T-helper 17 cell (primary cell): ENCODE measurements around the gene JAKMIP3. TPM values are rescaled to one million over a fixed set of nuclear protein-coding genes. Genes with fewer than 3 reads are reported as not detected.
"Not testable (repeated sequence)": the region's sequence is repeated elsewhere in the genome, so short reads cannot be mapped to it uniquely, and the experiment has no call there.

Experiments used
- ATAC-seq: fragments of 150-1000 bp; cut with Tn5 transposase; 2 replicates; pipeline ENCODE4 v1.10.0; 2021; ENCODE audit warnings: mild to moderate bottlenecking, moderate library complexity
- DNase-seq, 3 donors: peaks; one replicate each; pipeline versions ENCODE4 v3.0.0 to v3.0.0-alpha.2; 2020 to 2021
- H3K9me3 ChIP-seq: one replicate; pipeline ENCODE4 v1.7.0; 2013; ENCODE audit warnings: low read length, mild to moderate bottlenecking; ENCODE audit not compliant: control insufficient read depth, poor library complexity, severe bottlenecking
- H3K27ac Mint-ChIP-seq: one replicate; pipeline ENCODE4 v1.8.0; 2022; ENCODE audit warnings: mild to moderate bottlenecking, moderate library complexity, mixed read lengths
- H3K27me3 Mint-ChIP-seq: one replicate; pipeline ENCODE4 v1.8.0; 2022; ENCODE audit warnings: mixed read lengths
- H3K36me3 Mint-ChIP-seq: one replicate; pipeline ENCODE4 v1.8.0; 2022; ENCODE audit warnings: low read depth, mixed read lengths
- H3K4me1 Mint-ChIP-seq: one replicate; pipeline ENCODE4 v1.8.0; 2022; ENCODE audit warnings: mild to moderate bottlenecking, mixed read lengths
- H3K4me3 Mint-ChIP-seq: one replicate; pipeline ENCODE4 v1.8.0; 2022; ENCODE audit warnings: mild to moderate bottlenecking, moderate library complexity, mixed read lengths
- total RNA-seq, 4 donors: library from RNA in 2 of 4; stranded (reverse) in 2 of 4; gene quantifications; one replicate each; pipeline ENCODE4 v1.2.3 and lab custom pipeline; 2022 to 2026

JAKMIP3 gene
- total RNA-seq, 2 donors from 2014 or later, result 0.22 to 0.39 TPM

DNA sequence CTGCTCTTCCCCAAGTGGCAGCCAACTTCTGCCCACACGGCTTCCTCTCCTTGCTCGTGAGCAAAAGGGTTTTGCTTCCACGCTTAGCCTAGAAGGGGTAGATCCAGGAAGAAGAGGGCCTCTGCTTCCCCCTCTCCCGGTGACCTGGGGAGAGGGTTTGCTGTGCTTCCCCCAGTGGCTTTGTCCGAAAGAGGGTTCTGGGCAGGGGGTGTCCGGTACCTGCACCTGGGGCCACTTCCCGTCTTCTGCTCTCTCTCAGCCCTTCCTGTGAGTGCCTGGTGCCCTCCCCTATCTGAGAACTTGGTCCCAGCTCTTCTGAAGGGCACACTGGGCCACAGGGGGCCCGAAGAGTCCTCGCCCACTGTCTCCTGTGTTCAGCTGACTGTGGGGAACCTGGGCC lies 11.3 kb downstream of the JAKMIP3 start:
- Mint-ChIP-seq H3K36me3 (no peaks in the 10 kb centered on the region), H3K4me1 (no peaks in the 10 kb centered on the region), H3K4me3 (no peak overlapping the region), H3K27me3 (peaks cover 24% of the 10 kb centered on the region), H3K27ac (no peak overlapping the region)
- ATAC-seq, result no peak
- DNase-seq, result no peak
- H3K9me3 ChIP-seq, result peaks cover 2% of the 10 kb centered on the region

DNA sequence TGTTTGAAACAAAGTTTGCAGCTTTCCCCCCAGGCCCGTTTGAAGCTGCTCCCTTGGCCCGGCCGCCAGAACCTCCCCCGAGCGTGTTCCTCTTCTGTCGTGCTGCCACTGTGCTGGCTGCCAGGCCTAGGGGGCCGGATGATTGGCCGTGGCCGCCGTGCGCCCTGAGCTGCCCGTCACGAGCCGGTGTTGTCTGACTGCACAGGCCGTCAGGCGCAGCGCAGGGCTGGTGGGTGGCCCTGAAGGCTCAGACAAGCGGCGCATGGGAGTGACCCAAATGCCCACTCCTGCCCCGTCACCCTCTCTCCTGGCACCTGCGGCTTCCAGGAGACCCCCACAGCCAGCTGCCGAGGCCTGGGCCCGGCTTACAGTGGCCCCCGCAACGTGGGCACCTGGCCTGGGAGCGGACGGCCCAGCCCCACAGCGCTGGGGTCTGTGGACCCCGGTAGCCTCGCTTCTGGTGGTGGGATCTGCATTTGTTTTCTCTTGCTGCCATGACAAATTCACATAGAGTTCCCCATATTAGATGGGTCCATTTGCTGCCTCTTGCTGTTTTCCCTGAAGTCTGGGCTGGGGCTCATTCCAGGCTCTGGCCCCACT lies 13.1 kb downstream of the JAKMIP3 start:
- Mint-ChIP-seq H3K4me3 (no peak overlapping the region), H3K27me3 (peaks cover 24% of the 10 kb centered on the region), H3K27ac (no peak overlapping the region), H3K4me1 (no peaks in the 10 kb centered on the region), H3K36me3 (peaks cover 2% of the 10 kb centered on the region)
- no peak for ATAC-seq
- no peak for DNase-seq
- H3K9me3 ChIP-seq, result peaks cover 2% of the 10 kb centered on the region

DNA sequence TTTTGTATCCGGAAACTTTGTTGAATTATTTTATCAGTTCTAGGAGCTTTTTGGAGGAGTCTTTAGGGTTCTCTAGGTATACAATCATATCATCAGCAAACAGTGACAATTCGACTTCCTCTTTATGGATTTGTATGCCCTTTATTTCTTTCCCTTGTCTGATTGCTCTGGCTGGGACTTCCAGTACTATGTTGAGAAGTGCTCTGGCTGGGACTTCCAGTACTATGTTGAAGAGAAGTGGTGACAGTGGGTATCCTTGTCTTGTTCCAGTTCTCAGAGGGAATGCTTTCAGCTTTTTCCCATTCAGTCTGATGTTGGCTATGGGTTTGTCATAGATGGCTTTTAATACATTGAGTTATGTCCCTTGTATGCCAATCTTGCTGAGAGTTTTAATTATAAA lies 18.6 kb downstream of the JAKMIP3 start:
- H3K36me3 Mint-ChIP-seq, H3K4me1 Mint-ChIP-seq, ATAC-seq, H3K27ac Mint-ChIP-seq, H3K9me3 ChIP-seq, H3K27me3 Mint-ChIP-seq, DNase-seq, H3K4me3 Mint-ChIP-seq: not testable (repeated sequence)

DNA sequence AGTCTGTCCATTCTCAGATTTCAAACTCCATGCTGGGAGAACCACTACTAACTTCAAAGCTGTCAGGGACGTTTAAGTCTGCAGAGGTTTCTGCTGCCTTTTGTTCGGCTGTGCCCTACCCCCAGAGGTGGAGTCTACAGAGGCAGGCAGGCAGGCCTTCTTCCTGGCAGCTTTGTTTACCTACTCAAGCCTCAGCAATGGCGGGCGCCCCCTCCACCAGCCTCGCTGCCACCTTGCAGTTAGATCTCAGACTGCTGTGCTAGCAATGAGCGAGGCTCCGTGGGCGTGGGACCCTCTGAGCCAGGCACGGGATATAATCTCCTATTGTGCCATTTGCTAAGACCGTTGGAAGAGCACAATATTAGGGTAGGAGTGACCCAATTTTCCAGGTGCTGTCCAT lies 27.5 kb downstream of the JAKMIP3 start:
- not testable (repeated sequence) for H3K36me3 Mint-ChIP-seq, ATAC-seq, H3K27ac Mint-ChIP-seq, H3K4me3 Mint-ChIP-seq, DNase-seq, H3K4me1 Mint-ChIP-seq, H3K9me3 ChIP-seq
- peaks cover 48% of the 10 kb centered on the region for H3K27me3 Mint-ChIP-seq

DNA sequence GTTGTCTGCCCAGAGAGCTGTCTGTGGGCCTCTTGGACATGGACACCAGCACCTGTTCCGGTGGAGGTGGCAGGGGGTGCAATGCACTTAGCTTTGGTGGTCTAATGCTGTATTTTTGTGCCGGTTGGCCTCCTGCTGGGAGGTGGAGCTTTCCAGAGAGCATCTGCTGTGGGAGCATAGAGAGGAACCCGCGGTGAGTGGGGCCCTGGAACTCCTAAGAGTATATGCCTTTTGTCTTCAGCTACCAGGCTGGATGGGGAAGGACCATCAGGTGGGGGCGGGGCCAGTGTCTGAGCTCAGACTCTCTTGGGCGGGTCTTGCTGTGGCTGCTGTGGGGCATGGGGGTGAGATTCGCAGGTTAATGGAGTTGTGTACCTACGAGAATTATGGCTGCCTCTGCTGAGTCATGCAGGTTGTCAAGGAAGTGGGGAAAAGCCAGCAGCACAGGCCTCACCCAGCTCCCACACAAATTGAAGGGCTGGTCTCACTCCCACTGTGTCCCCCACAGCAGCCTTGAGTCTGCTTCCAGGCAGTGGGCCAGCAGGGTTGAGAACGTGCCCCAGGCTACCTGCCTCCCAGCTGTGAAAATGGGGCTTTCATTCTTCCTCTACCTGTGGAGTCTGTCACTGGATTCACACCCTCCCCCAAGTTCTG lies 29.0 kb downstream of the JAKMIP3 start:
- Mint-ChIP-seq H3K27me3 (peaks cover 58% of the 10 kb centered on the region), H3K4me3 (no peak overlapping the region), H3K27ac (no peak overlapping the region), H3K4me1 (no peaks in the 10 kb centered on the region), H3K36me3 (no peaks in the 10 kb centered on the region)
- H3K9me3 ChIP-seq, result no peaks in the 10 kb centered on the region
- DNase-seq (no peak), ATAC-seq (no peak)

DNA sequence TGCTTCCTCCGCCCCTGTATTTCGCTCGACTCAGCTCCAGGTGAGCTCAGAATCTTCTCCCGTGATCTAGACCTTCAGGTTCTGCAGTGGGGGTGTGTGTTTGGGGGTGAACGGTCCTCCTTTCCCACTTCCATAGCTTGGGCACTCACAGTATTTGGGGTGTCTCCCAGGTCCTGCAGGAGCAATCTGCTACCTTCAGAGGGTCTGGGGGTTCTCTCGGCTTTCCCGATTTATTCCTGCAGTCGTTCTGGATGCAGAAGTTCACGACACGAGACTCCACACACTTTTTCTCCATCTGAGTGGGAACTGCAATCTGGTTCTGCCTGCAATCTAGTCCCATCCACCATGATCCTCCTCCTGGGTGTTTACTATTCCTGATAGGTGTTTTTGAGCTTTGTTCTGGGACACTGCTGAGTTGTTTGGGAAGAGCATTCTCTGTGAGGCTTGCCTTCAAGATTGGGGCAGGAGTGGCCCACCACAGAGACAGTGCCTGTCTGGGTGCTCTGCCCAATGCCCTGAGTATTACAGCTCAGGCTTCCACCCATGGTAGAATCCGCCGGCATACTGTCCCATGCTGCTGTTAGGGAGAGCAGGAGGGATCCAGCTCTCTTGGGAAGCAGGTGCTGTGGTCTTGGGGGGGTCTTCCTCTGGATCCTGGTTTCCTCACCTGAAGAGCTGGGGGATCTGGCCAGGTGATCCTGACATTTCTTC lies 29.8 kb downstream of the JAKMIP3 start:
- no peak overlapping the region for H3K4me3 Mint-ChIP-seq

DNA sequence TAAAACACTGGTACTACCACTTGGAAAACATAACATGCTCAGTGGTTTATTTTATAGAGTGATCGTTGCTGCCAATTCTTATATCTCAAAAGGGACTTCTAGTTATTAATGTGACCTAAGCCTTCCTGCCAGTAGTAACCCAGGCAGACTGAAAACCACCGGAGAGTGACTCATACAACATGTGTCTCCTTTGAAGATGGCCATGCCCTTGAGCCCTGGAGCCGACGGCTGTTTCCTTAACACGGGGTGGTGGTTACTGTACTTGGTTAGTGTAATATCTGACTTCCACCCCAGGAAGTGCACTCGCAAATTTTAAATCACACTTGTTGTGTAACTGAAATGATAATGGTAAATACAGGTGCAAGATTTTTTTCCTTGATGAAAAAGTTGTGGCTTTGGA lies 30.5 kb downstream of the JAKMIP3 start:
- no peaks in the 10 kb centered on the region for H3K9me3 ChIP-seq
- peaks cover 73% of the 10 kb centered on the region for H3K27me3 Mint-ChIP-seq
- no peak overlapping the region for H3K27ac Mint-ChIP-seq
- H3K4me1 Mint-ChIP-seq, result no peaks in the 10 kb centered on the region
- ATAC-seq, result no peak
- H3K4me3 Mint-ChIP-seq, result no peak overlapping the region
- no peak for DNase-seq
- no peaks in the 10 kb centered on the region for H3K36me3 Mint-ChIP-seq

More for the DNA sequence above, 29.8 kb downstream of the JAKMIP3 start:
- no peaks in the 10 kb centered on the region for H3K9me3 ChIP-seq
- Mint-ChIP-seq H3K27ac (no peak overlapping the region), H3K4me1 (no peaks in the 10 kb centered on the region), H3K27me3 (peaks cover 66% of the 10 kb centered on the region), H3K36me3 (no peaks in the 10 kb centered on the region)
- DNase-seq (no peak), ATAC-seq (no peak)

DNA sequence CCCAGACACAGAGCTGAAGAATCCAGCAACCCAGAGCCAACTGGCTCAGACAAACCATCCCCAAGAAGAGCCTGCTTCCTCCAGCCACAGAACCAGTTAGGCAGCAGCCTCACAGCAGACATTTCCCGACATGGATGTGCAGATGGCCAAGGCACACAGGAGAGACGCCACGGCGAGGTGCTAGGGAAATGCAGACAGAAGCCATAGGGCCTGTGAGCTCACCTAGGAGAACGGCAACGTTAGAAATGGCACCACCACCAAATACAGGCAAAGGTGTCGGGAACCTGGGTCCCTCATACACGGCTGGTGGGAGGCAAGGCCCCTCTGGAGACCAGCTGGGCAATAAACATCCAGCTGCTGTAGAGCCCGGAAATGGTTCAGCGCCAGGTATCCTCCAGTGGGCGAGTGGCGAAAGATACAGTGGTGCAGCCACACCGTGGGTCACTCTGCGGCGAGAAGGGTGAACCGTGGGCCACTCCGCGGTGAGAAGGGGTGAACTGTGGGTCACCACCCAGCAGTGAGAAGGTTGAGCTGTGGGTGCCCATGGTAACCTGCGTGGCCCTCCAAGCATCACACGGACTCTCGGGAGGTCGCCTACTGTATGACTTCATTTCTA lies 31.2 kb downstream of the JAKMIP3 start:
- H3K4me1 Mint-ChIP-seq, result no peaks in the 10 kb centered on the region
- ATAC-seq (no peak), DNase-seq (no peak)
- H3K27ac Mint-ChIP-seq, result no peak overlapping the region
- no peaks in the 10 kb centered on the region for H3K36me3 Mint-ChIP-seq
- H3K4me3 Mint-ChIP-seq, result no peak overlapping the region
- H3K27me3 Mint-ChIP-seq, result peaks cover 80% of the 10 kb centered on the region
- H3K9me3 ChIP-seq, result no peaks in the 10 kb centered on the region

DNA sequence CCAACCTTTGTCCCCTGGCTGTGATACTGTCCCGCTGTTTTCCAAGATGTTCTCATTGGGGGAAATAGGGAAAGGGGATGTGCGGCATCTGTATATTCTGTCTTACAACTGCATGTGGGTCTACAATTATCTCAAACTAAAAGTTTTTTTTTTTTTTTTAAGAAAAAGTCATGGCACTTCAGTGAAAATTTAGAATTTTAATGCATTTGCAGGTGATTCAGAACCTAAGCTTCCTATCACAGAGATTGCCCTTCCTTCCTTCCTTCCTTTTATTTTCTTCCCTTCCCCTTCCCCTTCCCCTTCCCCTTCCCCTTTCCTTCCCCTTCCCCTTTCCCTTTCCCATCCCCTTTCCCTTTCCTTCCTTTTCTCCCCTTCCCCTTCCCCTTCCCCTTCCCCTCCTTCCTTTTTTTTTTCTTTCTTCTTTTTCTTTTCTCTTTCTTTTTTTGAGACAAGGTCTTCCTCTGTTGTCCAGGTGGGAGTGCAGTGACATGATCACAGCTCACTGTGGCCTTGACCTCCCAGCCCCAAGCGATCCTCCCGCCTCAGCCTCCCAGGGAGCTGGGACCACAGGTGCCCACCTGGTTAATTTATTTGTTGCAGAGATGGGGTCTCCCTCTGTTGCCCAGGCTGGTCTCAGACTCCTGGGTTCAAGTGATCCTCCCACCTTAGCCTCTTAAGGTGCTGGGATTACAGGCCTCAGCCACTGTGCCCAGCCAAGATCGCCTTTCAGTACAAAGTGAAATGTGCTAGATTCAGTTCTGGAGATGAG lies 32.0 kb downstream of the JAKMIP3 start:
- ATAC-seq, result no peak
- Mint-ChIP-seq H3K4me1 (no peaks in the 10 kb centered on the region), H3K27me3 (peaks cover 75% of the 10 kb centered on the region), H3K4me3 (no peak overlapping the region), H3K27ac (no peak overlapping the region), H3K36me3 (no peaks in the 10 kb centered on the region)
- H3K9me3 ChIP-seq, result no peaks in the 10 kb centered on the region
- no peak for DNase-seq

DNA sequence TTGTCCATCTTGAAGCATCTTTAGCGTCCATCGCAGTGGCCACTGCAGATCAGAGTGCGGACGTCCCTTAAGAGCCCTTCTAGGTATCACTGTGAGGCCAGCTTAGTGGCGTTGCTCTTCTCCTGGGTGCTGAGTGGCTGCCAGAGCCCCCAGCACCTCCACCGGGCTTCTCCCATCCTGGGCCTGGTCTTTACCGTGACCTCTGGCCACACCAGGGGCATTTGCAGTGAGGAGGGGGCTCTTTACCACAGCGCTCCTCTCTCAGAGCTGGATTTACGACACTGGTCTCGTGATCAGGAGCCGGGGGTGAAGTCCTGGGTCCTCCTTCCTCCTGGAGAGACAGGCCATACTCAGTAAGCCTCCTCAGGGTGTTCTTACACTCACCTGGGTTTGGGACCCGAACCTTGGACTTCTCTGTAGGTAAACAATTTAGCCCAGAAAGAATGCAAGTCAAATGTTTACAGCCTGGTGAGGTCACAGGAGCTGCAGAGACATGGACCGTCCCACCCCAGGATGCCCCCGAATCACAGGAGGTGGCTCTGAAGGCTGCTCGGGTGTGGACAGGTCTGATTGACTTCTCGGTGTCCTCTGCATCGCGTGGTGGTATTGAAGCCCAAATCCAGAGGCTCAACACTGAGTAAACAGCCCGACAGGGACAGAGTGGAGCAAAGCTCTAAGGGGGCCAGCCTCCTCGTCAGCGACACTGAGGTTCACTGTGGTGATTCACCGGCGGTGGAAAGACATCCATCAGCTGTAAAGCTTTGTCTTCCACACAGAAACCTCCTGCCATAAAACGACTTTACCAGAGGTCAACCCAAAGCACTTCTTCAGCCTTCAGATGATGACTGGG lies 33.0 kb downstream of the JAKMIP3 start:
- no peaks in the 10 kb centered on the region for H3K36me3 Mint-ChIP-seq
- no peak overlapping the region for H3K4me3 Mint-ChIP-seq
- H3K9me3 ChIP-seq, result no peaks in the 10 kb centered on the region
- ATAC-seq (no peak), DNase-seq (no peak)
- peaks cover 70% of the 10 kb centered on the region for H3K27me3 Mint-ChIP-seq
- no peaks in the 10 kb centered on the region for H3K4me1 Mint-ChIP-seq
- H3K27ac Mint-ChIP-seq, result no peak overlapping the region

DNA sequence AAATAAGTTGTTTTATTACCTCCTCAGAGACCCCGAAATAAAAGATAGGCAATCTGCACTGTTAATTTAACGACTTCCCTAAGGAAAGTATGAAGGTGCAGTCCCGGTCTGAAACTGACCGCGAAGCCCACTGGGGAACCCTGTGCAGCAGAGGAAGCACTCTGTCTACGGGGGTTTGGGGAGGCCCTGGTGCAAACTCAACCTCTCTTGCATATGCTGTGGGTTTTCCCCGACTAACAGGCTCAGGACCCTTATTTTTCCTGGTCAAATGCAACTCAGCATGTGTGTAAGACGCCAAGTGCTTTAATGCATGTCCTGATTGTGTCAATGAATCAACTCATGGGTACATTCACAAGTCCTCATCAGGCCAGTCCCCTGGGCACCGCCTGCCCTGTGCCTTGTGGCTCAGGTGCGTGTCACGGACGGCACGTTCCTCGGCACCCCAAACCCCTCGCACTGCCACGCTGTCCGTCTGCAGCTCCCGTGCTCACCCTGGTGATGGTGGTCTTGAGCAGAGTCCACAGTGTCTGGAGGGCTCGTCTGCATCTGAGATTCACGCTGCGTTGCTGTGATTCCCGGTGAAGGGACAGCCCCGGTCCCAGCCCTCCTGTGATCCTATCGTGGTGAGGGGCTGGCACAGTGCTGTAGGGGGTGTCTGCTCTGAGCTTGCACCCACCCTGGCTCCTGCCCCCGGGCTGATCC lies 33.8 kb downstream of the JAKMIP3 start:
- H3K27ac Mint-ChIP-seq, result no peak overlapping the region
- no peaks in the 10 kb centered on the region for H3K9me3 ChIP-seq
- ATAC-seq (no peak), DNase-seq (no peak)
- no peak overlapping the region for H3K4me3 Mint-ChIP-seq
- peaks cover 63% of the 10 kb centered on the region for H3K27me3 Mint-ChIP-seq
- no peaks in the 10 kb centered on the region for H3K4me1 Mint-ChIP-seq
- H3K36me3 Mint-ChIP-seq, result no peaks in the 10 kb centered on the region

DNA sequence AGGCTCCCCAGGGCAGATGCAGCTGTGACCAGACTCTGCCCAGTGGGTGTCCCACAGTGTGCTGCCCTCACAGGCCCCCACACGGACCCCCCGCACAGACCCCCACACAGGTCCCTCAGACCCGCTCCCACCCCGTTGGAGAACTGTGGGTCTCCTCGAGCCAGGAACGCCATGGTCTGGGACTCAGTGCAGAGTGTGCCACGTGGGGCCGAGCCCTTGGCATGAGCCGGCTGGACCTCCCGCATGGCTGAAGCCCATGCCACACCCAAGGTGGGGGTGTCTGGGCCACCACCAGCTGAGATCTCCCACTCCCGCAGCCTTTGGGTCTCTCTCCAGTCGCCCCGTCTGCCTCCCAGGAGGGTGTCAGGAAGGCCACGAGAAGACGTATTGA lies 34.3 kb downstream of the JAKMIP3 start:
- H3K9me3 ChIP-seq, result no peaks in the 10 kb centered on the region
- H3K4me1 Mint-ChIP-seq, result no peaks in the 10 kb centered on the region
- DNase-seq, result no peak
- no peaks in the 10 kb centered on the region for H3K36me3 Mint-ChIP-seq
- peaks cover 60% of the 10 kb centered on the region for H3K27me3 Mint-ChIP-seq
- H3K4me3 Mint-ChIP-seq, result no peak overlapping the region
- no peak for ATAC-seq
- no peak overlapping the region for H3K27ac Mint-ChIP-seq
